ENCODE measurements around the gene CUTA. TPM values are rescaled to one million over a fixed set of nuclear protein-coding genes. Genes with fewer than 3 reads are reported as not detected.

CUTA gene
- total and polyA plus RNA-seq, 2 experiments from 2014 or later, result 207 to 421 TPM

- Mint-ChIP-seq H3K36me3 (ENCODE audit: low read depth) (peaks cover 60% of the 10 kb centered on the region), H3K4me1 (peaks cover 22% of the 10 kb centered on the region), H3K9me3 (peaks cover 7% of the 10 kb centered on the region; the same call in 2 of the 3 replicates), H3K4me3 (peak within 1 kb of the TSS; percentile 97), H3K27ac (peak within 1 kb of the TSS; percentile 80), H3K27me3 (ENCODE audit: insufficient read depth, low read depth, poor library complexity) (peaks cover 20% of the 10 kb centered on the region)
- Histone ChIP-seq H4K20me1 (replicated peaks; ENCODE audit: insufficient read depth) (no peaks in the 10 kb centered on the region; the same call in 1 of the 2 replicates), H3K36me3 (ENCODE audit: insufficient read depth) (peaks cover 1% of the 10 kb centered on the region; the same call in 1 of the 2 replicates), H3F3A (replicated peaks; ENCODE audit: low read depth) (peaks cover 12% of the 10 kb centered on the region), H3K4me1 (ENCODE audit: insufficient read depth) (peaks cover 4% of the 10 kb centered on the region; the same call in 1 of the 2 replicates), H3K4me3 (peak within 1 kb of the TSS; percentile 81), H2AFZ (no peak within 1 kb of the TSS), H3K9me2 (ENCODE audit: insufficient read depth) (no peaks in the 10 kb centered on the region), H3K27ac (ENCODE audit: low read depth) (peak within 1 kb of the TSS; percentile 72), H3K27me3 (ENCODE audit: insufficient read depth) (no peaks in the 10 kb centered on the region), H3K79me2 (replicated peaks; ENCODE audit: insufficient read depth) (peaks cover 14% of the 10 kb centered on the region), H3K4me2 (peak within 1 kb of the TSS; percentile 93)
- DNase-seq (ENCODE audit: low spot score) (peak; percentile 98), ATAC-seq (peak; percentile 94)
- no peak for TF ChIP-seq EZH2 (IDR thresholded peaks at IDR 0.05; ENCODE audit: low read depth, unreplicated experiment)
- TF ChIP-seq NANOG (IDR thresholded peaks at IDR 0.05; ENCODE audit: borderline replicate concordance), result no peak
- no peak for TF ChIP-seq STAT1 (IDR thresholded peaks at IDR 0.05; ENCODE audit: unreplicated experiment)
- peak; percentile 90 for TF ChIP-seq POLR2AphosphoS5 (IDR thresholded peaks at IDR 0.05; ENCODE audit: low read depth)
- TF ChIP-seq EZH2phosphoT487 (IDR thresholded peaks at IDR 0.05; ENCODE audit: unreplicated experiment), result no peak
- TF ChIP-seq CREB1 (CRISPR knock-in tag; IDR thresholded peaks at IDR 0.05; ENCODE audit: low read depth), result peak; percentile 52; the same call in 1 of the 2 replicates
- TF ChIP-seq CTCF (conservative IDR thresholded peaks at IDR 0.05; ENCODE audit: low read depth in 2 of 2), result no peak
- no peak for TF ChIP-seq ZNF331 (CRISPR knock-in tag; IDR thresholded peaks at IDR 0.05; ENCODE audit: low read depth)
- peak; percentile 68 for TF ChIP-seq ETS1 (IDR thresholded peaks at IDR 0.05)
- no peak for TF ChIP-seq JUNB (IDR thresholded peaks at IDR 0.05; ENCODE audit: unreplicated experiment)
- TF ChIP-seq ZNF462 (CRISPR knock-in tag; IDR thresholded peaks at IDR 0.05), result no peak
These were observed 36.4 kb upstream of the CUTA start, which contains the start of gene ZBTB9 for GRCh38 chr6:33454009-33454946. ZBTB9 (plus strand) TSS chr6:33454576; CDS start chr6:33455101, 525 bp downstream.

Data from GM23338 (cell line).